ENCODE results near the gene ZNF469.

Gene ZNF469

DNA sequence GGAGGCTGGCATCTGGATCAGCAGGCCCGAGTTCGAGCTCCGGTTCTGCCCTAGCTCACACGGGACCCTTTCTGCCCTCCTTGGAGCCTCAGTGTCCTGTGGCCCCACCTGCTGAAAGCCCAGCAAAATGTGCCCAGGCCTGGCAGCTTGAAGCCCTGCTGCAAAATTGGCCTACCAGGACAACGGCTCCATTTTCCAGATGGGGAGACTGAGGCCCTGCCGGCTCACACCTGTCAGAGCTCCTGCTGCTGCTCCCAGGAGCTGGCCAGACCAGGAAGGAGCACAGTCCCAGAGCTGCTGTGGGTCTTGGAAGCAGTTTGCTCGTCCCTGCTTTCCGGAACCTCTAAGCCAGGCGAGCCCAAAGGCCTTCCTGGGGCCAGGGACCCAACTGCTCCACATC lies 17.4 kb downstream of the ZNF469 start:
- H3K27me3 ChIP-seq (ENCODE audit: control insufficient read depth, insufficient read depth, low read length), result no peaks in the 10 kb centered on the region
- no peak overlapping the region for H3K9ac ChIP-seq (ENCODE audit: low read length)
- H3K27ac ChIP-seq (ENCODE audit: low read depth, low read length), result no peak overlapping the region
- H3K4me1 ChIP-seq (ENCODE audit: control insufficient read depth, insufficient read depth, low read length), result no peaks in the 10 kb centered on the region
- no peaks in the 10 kb centered on the region for H3K36me3 ChIP-seq (ENCODE audit: control insufficient read depth, insufficient read depth, low read length)
- H3K4me3 ChIP-seq (ENCODE audit: low read depth, low read length), result no peak overlapping the region
- peaks cover 8% of the 10 kb centered on the region; the same call in 1 of the 2 replicates for H3K9me3 ChIP-seq (ENCODE audit: control insufficient read depth, insufficient read depth, low read depth, low read length)

DNA sequence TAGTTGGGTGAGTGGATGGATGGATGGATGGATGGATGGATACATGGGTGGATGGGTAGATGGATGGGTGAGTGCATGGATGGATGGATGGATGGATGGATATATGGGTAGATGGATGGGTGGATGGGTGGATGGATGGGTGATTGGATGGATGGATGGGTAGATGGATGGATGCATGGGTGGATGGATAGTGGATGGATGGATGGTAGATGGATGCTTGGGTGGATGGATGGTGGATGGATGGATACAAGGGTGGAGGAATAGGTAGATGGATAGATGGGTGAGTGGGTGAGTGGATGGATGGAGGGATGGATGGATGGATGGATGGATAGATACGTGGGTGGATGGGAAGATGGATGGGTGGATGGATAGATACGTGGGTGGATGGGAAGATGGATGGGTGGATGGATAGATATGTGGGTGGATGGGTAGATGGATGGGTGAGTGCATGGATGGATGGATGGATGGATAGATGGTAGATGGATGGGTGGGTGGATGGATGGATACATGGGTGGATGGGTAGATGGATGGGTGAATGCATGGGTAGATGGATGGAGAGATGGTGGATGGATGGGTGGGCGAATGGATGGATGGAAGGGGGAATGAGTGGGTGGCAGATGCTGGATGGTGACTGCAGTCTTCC lies 19.0 kb downstream of the ZNF469 start:
- Histone ChIP-seq H3K27ac (ENCODE audit: low read depth, low read length) (no peak overlapping the region), H3K9ac (ENCODE audit: low read length) (no peak overlapping the region), H3K27me3 (ENCODE audit: control insufficient read depth, insufficient read depth, low read length) (no peaks in the 10 kb centered on the region), H3K4me3 (ENCODE audit: low read depth, low read length) (no peak overlapping the region), H3K9me3 (ENCODE audit: control insufficient read depth, insufficient read depth, low read depth, low read length) (peaks cover 8% of the 10 kb centered on the region; the same call in 1 of the 2 replicates), H3K4me1 (ENCODE audit: control insufficient read depth, insufficient read depth, low read length) (no peaks in the 10 kb centered on the region), H3K36me3 (ENCODE audit: control insufficient read depth, insufficient read depth, low read length) (no peaks in the 10 kb centered on the region)

- H3K36me3 ChIP-seq (ENCODE audit: control insufficient read depth, insufficient read depth, low read length), result no peaks in the 10 kb centered on the region
- no peaks in the 10 kb centered on the region for H3K27me3 ChIP-seq (ENCODE audit: control insufficient read depth, insufficient read depth, low read length)
- H3K9ac ChIP-seq (ENCODE audit: low read length), result no peak overlapping the region
- no peak overlapping the region for H3K4me3 ChIP-seq (ENCODE audit: low read depth, low read length)
- H3K4me1 ChIP-seq (ENCODE audit: control insufficient read depth, insufficient read depth, low read length), result no peaks in the 10 kb centered on the region
- H3K27ac ChIP-seq (ENCODE audit: low read depth, low read length), result no peak overlapping the region
- peaks cover 8% of the 10 kb centered on the region; the same call in 1 of the 2 replicates for H3K9me3 ChIP-seq (ENCODE audit: control insufficient read depth, insufficient read depth, low read depth, low read length)
Observed at GRCh38 chr16:88402551-88403240, 19.9 kb downstream of the ZNF469 start.

DNA sequence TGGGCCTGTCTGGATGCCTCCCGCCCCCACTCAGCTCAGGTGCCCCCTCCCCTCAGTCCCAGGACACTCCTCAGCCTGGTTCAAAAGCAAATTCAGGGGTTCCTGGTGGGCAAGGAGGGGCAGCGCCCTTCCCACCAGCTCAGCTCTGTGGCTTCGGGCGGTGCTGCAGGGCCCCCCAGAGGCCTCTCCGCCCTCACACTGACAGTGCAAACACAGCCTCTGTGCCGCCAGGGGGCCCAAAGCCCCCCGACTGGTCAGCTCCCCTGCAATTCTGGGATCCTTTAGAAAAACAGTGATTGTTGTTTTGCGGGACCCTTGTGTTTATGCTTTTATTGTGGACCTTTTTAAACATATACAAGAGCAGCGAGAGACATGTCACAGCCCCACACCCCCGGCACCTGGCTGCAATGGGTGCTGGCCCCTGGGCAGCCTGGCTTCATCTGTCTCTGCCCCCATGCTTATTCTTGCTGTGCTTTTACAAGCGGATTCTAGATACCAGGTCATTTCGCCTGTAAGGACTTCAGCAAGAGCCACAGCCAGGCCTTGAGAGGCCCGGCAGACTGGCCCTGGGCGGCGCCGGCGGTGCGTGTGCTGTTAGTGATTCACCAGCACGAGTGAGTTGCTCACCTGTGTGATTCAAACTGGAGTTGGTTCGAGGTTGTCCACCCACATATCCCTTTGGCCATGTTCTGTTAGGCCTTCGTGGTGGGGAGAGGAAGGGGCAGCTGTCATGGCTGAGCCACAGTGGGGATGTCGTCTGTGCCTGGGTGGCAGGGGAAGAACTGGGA lies 21.2 kb downstream of the ZNF469 start:
- H3K4me1 ChIP-seq (ENCODE audit: control insufficient read depth, insufficient read depth, low read length), result no peaks in the 10 kb centered on the region
- no peaks in the 10 kb centered on the region for H3K27me3 ChIP-seq (ENCODE audit: control insufficient read depth, insufficient read depth, low read length)
- no peaks in the 10 kb centered on the region for H3K9me3 ChIP-seq (ENCODE audit: control insufficient read depth, insufficient read depth, low read depth, low read length)
- no peak overlapping the region for H3K4me3 ChIP-seq (ENCODE audit: low read depth, low read length)
- no peak overlapping the region for H3K9ac ChIP-seq (ENCODE audit: low read length)
- H3K36me3 ChIP-seq (ENCODE audit: control insufficient read depth, insufficient read depth, low read length), result no peaks in the 10 kb centered on the region
- no peak overlapping the region for H3K27ac ChIP-seq (ENCODE audit: low read depth, low read length)

DNA sequence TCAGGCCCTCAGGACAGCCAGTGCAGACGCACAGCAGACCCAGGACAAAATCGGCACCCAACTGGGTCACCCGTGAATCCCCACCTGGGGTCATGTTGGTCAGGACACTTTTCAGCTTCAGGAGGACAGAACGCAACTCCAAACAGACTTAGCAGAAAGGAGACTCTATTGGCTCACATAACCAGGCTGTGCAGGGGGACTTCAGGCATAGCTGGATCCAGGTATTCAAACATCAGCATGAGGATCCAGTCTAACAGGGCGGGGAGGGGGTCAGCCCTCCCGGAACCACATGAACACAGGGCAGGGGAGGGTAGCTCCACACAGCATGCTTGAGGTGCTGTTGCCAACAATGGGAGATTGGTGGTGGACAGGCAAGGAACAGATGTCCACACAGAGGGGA lies 22.0 kb downstream of the ZNF469 start:
- Histone ChIP-seq H3K4me1 (ENCODE audit: control insufficient read depth, insufficient read depth, low read length) (no peaks in the 10 kb centered on the region), H3K27me3 (ENCODE audit: control insufficient read depth, insufficient read depth, low read length) (no peaks in the 10 kb centered on the region)

GRCh38 chr16:88405216-88406060 lies 22.7 kb downstream of the ZNF469 start:
- no peak overlapping the region for H3K4me3 ChIP-seq (ENCODE audit: low read depth, low read length)
- no peaks in the 10 kb centered on the region for H3K27me3 ChIP-seq (ENCODE audit: control insufficient read depth, insufficient read depth, low read length)
- no peak overlapping the region for H3K9ac ChIP-seq (ENCODE audit: low read length)
- H3K27ac ChIP-seq (ENCODE audit: low read depth, low read length), result no peak overlapping the region
- H3K4me1 ChIP-seq (ENCODE audit: control insufficient read depth, insufficient read depth, low read length), result no peaks in the 10 kb centered on the region
- no peaks in the 10 kb centered on the region for H3K9me3 ChIP-seq (ENCODE audit: control insufficient read depth, insufficient read depth, low read depth, low read length)
- no peaks in the 10 kb centered on the region for H3K36me3 ChIP-seq (ENCODE audit: control insufficient read depth, insufficient read depth, low read length)

More for the DNA sequence above, 22.0 kb downstream of the ZNF469 start:
- Histone ChIP-seq H3K9ac (ENCODE audit: low read length) (no peak overlapping the region), H3K4me3 (ENCODE audit: low read depth, low read length) (no peak overlapping the region), H3K9me3 (ENCODE audit: control insufficient read depth, insufficient read depth, low read depth, low read length) (no peaks in the 10 kb centered on the region), H3K27ac (ENCODE audit: low read depth, low read length) (no peak overlapping the region), H3K36me3 (ENCODE audit: control insufficient read depth, insufficient read depth, low read length) (no peaks in the 10 kb centered on the region)

DNA sequence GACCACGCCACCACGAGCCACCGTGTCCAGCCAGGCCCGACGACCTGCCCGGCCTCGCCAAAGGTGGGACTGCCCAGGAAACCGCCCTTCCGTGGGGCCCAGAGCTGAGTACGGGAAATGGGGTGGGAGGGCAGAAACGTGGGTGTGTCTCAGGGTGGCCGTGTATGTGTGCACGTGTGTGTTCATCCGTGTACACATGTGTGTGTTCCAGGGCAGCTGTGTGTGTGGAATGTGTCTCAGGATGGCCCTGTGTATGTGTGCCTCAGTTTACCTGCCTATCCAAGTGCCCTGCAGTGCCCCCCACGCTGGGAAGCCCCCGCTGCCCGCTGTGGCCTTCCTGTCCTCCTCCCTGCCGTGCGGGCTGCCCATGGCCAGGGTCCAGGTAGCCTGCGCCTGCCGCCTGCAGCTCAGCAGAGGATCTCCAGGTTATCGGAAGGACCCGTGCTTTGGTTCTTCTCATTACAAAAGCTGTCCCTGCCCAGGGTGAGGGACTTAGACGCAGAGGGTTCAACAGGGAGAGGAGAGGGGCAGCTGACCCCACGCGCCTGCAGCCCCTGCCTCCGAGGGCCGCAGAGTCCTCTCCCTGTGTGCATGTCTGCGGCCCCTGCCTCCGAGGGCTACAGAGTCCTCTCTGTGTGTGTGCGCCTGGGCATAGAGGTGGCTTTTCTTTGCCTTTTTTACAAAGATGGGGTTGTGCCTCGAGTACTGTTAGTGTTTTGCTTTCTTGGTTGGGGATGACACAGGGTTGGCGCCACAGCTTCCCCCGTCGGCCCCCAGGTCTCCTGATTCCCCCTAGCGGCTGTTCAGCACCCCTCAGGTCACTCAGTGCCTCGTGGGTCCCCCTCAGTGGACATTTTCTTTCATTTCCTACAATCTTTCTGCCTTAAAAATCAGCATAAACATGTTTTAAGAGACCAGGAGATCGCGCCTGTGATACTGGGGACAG lies 23.6 kb downstream of the ZNF469 start:
- H3K9ac ChIP-seq (ENCODE audit: low read length), result no peak overlapping the region
- H3K36me3 ChIP-seq (ENCODE audit: control insufficient read depth, insufficient read depth, low read length), result no peaks in the 10 kb centered on the region
- H3K9me3 ChIP-seq (ENCODE audit: control insufficient read depth, insufficient read depth, low read depth, low read length), result no peaks in the 10 kb centered on the region
- H3K4me1 ChIP-seq (ENCODE audit: control insufficient read depth, insufficient read depth, low read length), result no peaks in the 10 kb centered on the region
- no peak overlapping the region for H3K4me3 ChIP-seq (ENCODE audit: low read depth, low read length)
- no peak overlapping the region for H3K27ac ChIP-seq (ENCODE audit: low read depth, low read length)
- no peaks in the 10 kb centered on the region for H3K27me3 ChIP-seq (ENCODE audit: control insufficient read depth, insufficient read depth, low read length)

DNA sequence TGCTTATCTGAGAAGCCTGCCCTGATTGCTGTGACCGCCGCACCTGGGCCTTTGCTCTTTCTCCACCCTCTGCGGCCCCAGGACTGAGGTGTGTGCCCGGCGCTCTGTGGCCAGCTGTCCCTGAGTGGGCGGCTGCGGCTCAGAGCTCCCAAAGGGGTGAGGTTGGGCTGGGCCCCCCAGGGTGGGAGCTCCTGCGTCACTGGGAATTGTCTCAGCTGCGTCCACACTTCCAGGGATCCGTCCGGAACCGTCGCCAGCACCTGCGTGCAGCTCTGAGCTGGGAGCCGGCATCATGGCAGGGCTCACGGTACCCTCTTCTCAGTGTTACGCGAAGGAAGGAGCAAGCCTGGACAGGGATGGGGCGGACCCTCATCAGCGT lies 24.3 kb downstream of the ZNF469 start:
- Histone ChIP-seq H3K9ac (ENCODE audit: low read length) (no peak overlapping the region), H3K4me3 (ENCODE audit: low read depth, low read length) (no peak overlapping the region), H3K9me3 (ENCODE audit: control insufficient read depth, insufficient read depth, low read depth, low read length) (no peaks in the 10 kb centered on the region), H3K27me3 (ENCODE audit: control insufficient read depth, insufficient read depth, low read length) (no peaks in the 10 kb centered on the region), H3K27ac (ENCODE audit: low read depth, low read length) (no peak overlapping the region), H3K36me3 (ENCODE audit: control insufficient read depth, insufficient read depth, low read length) (no peaks in the 10 kb centered on the region), H3K4me1 (ENCODE audit: control insufficient read depth, insufficient read depth, low read length) (no peaks in the 10 kb centered on the region)

DNA sequence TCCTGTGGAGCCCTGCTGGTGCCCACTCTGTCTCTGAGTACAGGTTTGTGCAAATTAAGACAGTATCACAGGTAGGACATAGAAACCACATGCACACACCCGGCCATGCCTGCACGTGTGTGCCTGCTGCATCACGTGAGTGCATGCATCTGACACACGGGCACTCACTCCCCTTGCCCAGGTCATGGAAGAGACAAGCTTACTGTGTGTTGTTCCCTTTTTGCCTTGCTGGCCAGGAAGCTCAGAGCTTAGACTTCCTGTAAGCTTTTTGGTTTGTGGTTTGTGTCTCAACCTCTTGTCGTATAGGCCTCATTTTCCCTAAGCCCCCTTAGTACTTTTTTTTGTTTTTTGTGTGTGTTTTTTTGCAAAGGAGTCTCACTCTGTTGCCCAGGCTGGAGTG lies 25.0 kb downstream of the ZNF469 start:
- H3K4me3 ChIP-seq (ENCODE audit: low read depth, low read length), result no peak overlapping the region
- H3K9ac ChIP-seq (ENCODE audit: low read length), result no peak overlapping the region
- H3K9me3 ChIP-seq (ENCODE audit: control insufficient read depth, insufficient read depth, low read depth, low read length), result no peaks in the 10 kb centered on the region
- H3K27me3 ChIP-seq (ENCODE audit: control insufficient read depth, insufficient read depth, low read length), result no peaks in the 10 kb centered on the region
- H3K36me3 ChIP-seq (ENCODE audit: control insufficient read depth, insufficient read depth, low read length), result no peaks in the 10 kb centered on the region
- no peaks in the 10 kb centered on the region for H3K4me1 ChIP-seq (ENCODE audit: control insufficient read depth, insufficient read depth, low read length)
- no peak overlapping the region for H3K27ac ChIP-seq (ENCODE audit: low read depth, low read length)

DNA sequence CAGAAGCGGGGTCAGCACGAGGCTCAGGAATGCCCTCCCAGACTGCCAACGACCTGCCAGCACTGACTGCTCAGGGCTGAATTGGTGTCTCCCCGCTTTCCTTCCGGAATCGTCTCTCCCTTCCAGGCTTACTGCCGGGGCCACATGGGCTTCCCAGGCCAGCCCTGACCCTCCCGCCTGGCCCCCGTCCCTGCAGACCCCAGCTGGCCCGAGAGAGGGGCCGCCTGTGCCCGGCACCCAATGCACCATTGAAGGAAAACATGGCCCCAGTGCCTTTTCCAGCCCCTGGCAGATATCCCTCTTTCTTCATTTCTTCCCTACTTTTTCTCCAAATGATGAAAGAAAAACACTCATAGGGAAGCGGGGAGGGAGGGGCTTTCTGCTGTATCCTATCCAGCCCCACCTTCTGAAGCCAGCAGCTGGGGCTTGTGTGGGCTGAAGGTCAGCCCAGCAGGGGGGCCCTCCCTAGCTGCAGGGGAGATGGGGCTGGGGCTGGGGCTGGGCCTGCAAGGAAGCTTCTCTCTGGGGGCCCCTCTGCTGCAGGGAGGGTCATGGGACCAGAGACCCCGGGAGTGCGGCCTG lies 25.9 kb downstream of the ZNF469 start:
- Histone ChIP-seq H3K4me3 (ENCODE audit: low read depth, low read length) (no peak overlapping the region), H3K27ac (ENCODE audit: low read depth, low read length) (no peak overlapping the region), H3K9ac (ENCODE audit: low read length) (no peak overlapping the region), H3K4me1 (ENCODE audit: control insufficient read depth, insufficient read depth, low read length) (no peaks in the 10 kb centered on the region), H3K36me3 (ENCODE audit: control insufficient read depth, insufficient read depth, low read length) (no peaks in the 10 kb centered on the region), H3K9me3 (ENCODE audit: control insufficient read depth, insufficient read depth, low read depth, low read length) (no peaks in the 10 kb centered on the region), H3K27me3 (ENCODE audit: control insufficient read depth, insufficient read depth, low read length) (no peaks in the 10 kb centered on the region)

Data from HUES6 (cell line).